MCF 10A (cell line): ENCODE data around the gene DCAF7. TPM values are rescaled to one million over a fixed set of nuclear protein-coding genes. Genes with fewer than 3 reads are reported as not detected.

Experiments
- BruUV-seq: library from RNA; stranded (reverse); fragments of 400-500 nt; replicated peaks from 2 replicates; lab custom pipeline; 2021; lab: Mats Ljungman, UMichigan
- CTCF ChIA-PET: fragments of 300-600 bp; sonication (Branson Sonifier 250); formaldehyde crosslinking; extraction: SDS; loops from one replicate; lab custom pipeline; 2021; ENCODE audit warnings: antibody characterized with exemption, inconsistent platforms; lab: Yijun Ruan, JAX
- POLR2A ChIA-PET: fragments of 300-600, 350-650 bp; sonication (Branson Sonifier 250); formaldehyde crosslinking; extraction: SDS; loops from one replicate; lab custom pipeline; 2020; ENCODE audit warnings: antibody characterized with exemption, inconsistent platforms; lab: Yijun Ruan, JAX
- DNase-seq: peaks from one replicate; pipeline ENCODE4 v3.0.0-alpha.2; 2018; ENCODE audit not compliant: unreplicated experiment
- H3K27ac Mint-ChIP-seq: one replicate; pipeline ENCODE4 v1.8.0; 2022; ENCODE audit warnings: mild to moderate bottlenecking, low read depth, mixed read lengths; ENCODE audit not compliant: unreplicated experiment
- H3K27me3 Mint-ChIP-seq: one replicate; pipeline ENCODE4 v1.8.0; 2022; ENCODE audit warnings: mixed read lengths; ENCODE audit not compliant: insufficient read depth, unreplicated experiment
- H3K36me3 Mint-ChIP-seq: one replicate; pipeline ENCODE4 v1.8.0; 2022; ENCODE audit warnings: mild to moderate bottlenecking, moderate library complexity, mixed read lengths; ENCODE audit not compliant: insufficient read depth, unreplicated experiment
- H3K4me1 Mint-ChIP-seq: one replicate; pipeline ENCODE4 v1.8.0; 2022; ENCODE audit warnings: mixed read lengths; ENCODE audit not compliant: insufficient read depth, unreplicated experiment
- H3K4me3 Mint-ChIP-seq: one replicate; pipeline ENCODE4 v1.8.0; 2022; ENCODE audit warnings: mild to moderate bottlenecking, moderate library complexity, mixed read lengths; ENCODE audit not compliant: unreplicated experiment
- H3K9me3 Mint-ChIP-seq: one replicate; pipeline ENCODE4 v1.8.0; 2022; ENCODE audit warnings: mixed read lengths; ENCODE audit not compliant: unreplicated experiment
- CTCF ChIP-seq: fragments of 200-600 bp; IDR thresholded peaks from one replicate; pipeline ENCODE4 v1.8.0; 2022; ENCODE audit warnings: antibody characterized with exemption, mild to moderate bottlenecking; ENCODE audit not compliant: unreplicated experiment
- intact Hi-C: fragments of 100-400 bp; cut with micrococcal nuclease; formaldehyde crosslinking; loops from 2 replicates; pipeline ENCODE4 v1.14.1; 2022
- total RNA-seq: library from RNA; stranded (reverse); gene quantifications from 2 replicates; pipeline ENCODE4 v1.2.3, GENCODE V29; 2022

The DCAF7 gene
- total RNA-seq, 1 experiment from 2014 or later, result 81.6 TPM

- peaks cover 37% of the 10 kb centered on the region for H3K27me3 Mint-ChIP-seq
- H3K9me3 Mint-ChIP-seq, result no peaks in the 10 kb centered on the region
- H3K27ac Mint-ChIP-seq, result no peak overlapping the region
- no peak for TF ChIP-seq CTCF
- DNase-seq, result no peak
- H3K36me3 Mint-ChIP-seq, result no peaks in the 10 kb centered on the region
- ChIA-PET CTCF (interaction anchor here (1.0 kb wide), 1 partner anchor 78 kb away, joined by 5 read pairs; the partner anchor contains the start of gene CYB561), POLR2A (no interaction called here)
- H3K4me3 Mint-ChIP-seq, result peak overlapping the region; percentile 4
- intact Hi-C loops, result no loop called here
- BruUV-seq, result no TSS peak
- no peaks in the 10 kb centered on the region for H3K4me1 Mint-ChIP-seq
Observed at GRCh38 chr17:63524051-63524450, 26.2 kb upstream of the DCAF7 start.

GRCh38 chr17:63525190-63525946 is 24.9 kb upstream of the DCAF7 start:
- intact Hi-C loops, result no loop called here
- TF ChIP-seq CTCF, result no peak
- no peaks in the 10 kb centered on the region for H3K4me1 Mint-ChIP-seq
- DNase-seq, result no peak
- ChIA-PET POLR2A (no interaction called here), CTCF (interaction anchor here (1.0 kb wide), 1 partner anchor 79 kb away, joined by 5 read pairs; the partner anchor contains the start of gene CYB561)
- peaks cover 37% of the 10 kb centered on the region for H3K27me3 Mint-ChIP-seq
- BruUV-seq, result no TSS peak
- H3K4me3 Mint-ChIP-seq, result no peak overlapping the region
- H3K9me3 Mint-ChIP-seq, result no peaks in the 10 kb centered on the region
- H3K36me3 Mint-ChIP-seq, result no peaks in the 10 kb centered on the region
- H3K27ac Mint-ChIP-seq, result no peak overlapping the region

GRCh38 chr17:63526861-63527260 is 23.4 kb upstream of the DCAF7 start:
- no TSS peak for BruUV-seq
- no peak overlapping the region for H3K27ac Mint-ChIP-seq
- H3K36me3 Mint-ChIP-seq, result no peaks in the 10 kb centered on the region
- H3K4me1 Mint-ChIP-seq, result no peaks in the 10 kb centered on the region
- ChIA-PET CTCF (no interaction called here), POLR2A (no interaction called here)
- peaks cover 37% of the 10 kb centered on the region for H3K27me3 Mint-ChIP-seq
- intact Hi-C loops, result no loop called here
- no peak overlapping the region for H3K4me3 Mint-ChIP-seq
- no peak for TF ChIP-seq CTCF
- no peak for DNase-seq
- no peaks in the 10 kb centered on the region for H3K9me3 Mint-ChIP-seq

GRCh38 chr17:63528183-63528582 is 22.1 kb upstream of the DCAF7 start:
- no peak overlapping the region for H3K4me3 Mint-ChIP-seq
- no peak for DNase-seq
- CTCF ChIA-PET, result no interaction called here
- BruUV-seq, result no TSS peak
- H3K4me1 Mint-ChIP-seq, result no peaks in the 10 kb centered on the region
- no peak for TF ChIP-seq CTCF
- no peak overlapping the region for H3K27ac Mint-ChIP-seq
- POLR2A ChIA-PET, result no interaction called here
- intact Hi-C loops, result no loop called here
- H3K27me3 Mint-ChIP-seq, result peaks cover 37% of the 10 kb centered on the region
- no peaks in the 10 kb centered on the region for H3K36me3 Mint-ChIP-seq
- H3K9me3 Mint-ChIP-seq, result no peaks in the 10 kb centered on the region
